IPS DF 19.7 (cell line): Measurements from ENCODE around the gene CADM2.

Source experiments
- DNase-seq: peaks from one replicate; pipeline ENCODE4 v3.0.0-alpha.2; 2013; ENCODE audit warnings: low read depth, low spot score

The CADM2 gene

GRCh38 chr3:85796140-85796539 lies 837.4 kb downstream of the CADM2 start:
- no peak for DNase-seq

DNA sequence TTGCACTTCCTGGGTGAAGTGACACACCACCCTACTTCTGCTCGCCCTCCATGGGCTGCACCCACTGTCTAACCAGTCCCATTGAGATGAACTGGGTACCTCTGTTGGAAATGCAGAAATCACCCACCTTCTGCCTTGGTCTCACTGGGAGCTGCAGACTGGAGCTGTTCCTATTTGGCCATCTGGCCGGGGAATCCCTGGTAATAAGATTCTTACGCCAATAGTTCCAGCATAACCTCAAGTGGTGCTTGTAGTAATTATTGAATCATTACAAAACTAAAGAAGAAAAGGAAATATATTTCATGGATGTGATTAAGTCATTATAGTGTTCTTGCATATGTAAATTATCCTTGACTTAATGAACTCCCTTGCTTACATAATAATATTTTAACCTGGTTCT lies 841.9 kb downstream of the CADM2 start:
- no peak for DNase-seq

GRCh38 chr3:85801955-85802354 lies 843.2 kb downstream of the CADM2 start:
- no peak for DNase-seq

- no peak for DNase-seq
Measured at GRCh38 chr3:85808755-85809154, 850.0 kb downstream of the CADM2 start.

DNA sequence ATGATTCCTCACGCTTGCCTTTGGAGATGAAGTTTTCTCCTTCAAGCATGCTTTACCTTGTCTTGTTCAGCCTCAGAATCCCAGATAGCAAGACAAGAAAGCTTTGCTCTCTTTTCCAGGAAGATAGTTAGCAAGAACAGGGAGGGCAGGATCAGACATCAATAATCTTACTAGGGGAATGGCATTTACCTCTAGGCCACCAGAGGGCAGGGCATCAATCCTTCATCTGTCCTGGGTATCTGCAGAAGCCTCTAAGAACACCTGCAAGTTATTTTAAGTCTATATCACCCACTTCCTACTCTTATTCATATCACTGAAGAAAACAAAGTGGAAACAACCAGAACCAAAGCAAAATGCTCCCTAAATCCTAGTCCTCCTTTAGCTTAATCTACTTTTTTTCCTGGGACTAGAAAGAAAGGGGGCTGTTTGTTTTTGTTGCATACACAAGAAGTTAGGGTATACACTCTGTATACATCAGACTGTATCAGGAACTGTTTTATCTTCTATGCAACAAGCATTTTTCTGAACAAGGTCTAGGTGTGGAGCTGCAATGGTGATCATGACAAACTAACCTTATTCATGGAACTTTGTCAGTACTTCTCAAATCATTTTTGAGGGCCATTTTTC lies 862.5 kb downstream of the CADM2 start:
- DNase-seq = peak; percentile 9

DNA sequence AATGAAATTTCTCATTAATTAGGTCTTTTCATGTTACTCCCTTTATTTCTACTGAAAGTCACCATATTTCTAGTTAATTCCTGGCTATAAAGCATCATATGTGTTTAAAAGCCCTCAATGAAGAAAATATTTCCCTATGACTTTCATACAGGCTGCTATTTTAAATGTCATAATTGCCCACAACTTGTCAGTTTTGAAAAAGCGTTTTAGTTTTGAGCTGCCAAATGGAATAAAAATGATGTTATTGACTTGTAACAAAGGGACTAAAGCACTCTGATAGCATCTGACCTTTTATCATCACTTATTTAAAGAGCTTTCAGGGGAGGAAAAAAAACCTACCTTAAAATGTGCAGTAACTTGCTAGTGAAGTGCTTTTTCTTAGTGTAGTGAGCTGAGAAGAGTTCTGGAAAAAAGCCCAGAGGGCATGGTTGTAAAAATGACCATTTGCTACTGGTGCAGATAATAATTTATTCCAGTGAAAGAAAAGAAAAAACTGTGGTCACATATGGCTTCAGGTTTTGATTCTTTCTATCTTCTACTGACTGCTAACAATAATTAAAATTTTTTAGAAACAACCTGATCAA lies 877.2 kb downstream of the CADM2 start:
- no peak for DNase-seq

DNA sequence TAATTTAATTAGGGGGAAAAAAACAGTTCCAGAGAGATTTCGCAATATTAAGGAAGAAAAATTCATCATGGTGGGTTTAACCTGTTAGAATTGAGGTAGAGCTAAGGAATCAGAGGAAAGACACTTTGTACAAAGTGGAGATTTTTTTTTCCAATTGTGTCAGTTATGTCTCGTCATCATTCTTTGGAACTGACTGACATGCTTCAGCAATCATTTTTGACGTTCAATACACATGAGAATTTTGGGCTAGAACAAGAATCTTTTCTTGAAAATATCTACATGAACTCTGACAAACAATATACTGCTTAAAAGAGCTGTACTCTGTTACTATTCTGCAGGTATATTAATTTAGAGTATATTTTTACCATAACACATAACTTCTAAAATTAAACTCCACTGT lies 878.6 kb downstream of the CADM2 start:
- DNase-seq = no peak

GRCh38 chr3:85838921-85839320 lies 880.1 kb downstream of the CADM2 start:
- DNase-seq = no peak

DNA sequence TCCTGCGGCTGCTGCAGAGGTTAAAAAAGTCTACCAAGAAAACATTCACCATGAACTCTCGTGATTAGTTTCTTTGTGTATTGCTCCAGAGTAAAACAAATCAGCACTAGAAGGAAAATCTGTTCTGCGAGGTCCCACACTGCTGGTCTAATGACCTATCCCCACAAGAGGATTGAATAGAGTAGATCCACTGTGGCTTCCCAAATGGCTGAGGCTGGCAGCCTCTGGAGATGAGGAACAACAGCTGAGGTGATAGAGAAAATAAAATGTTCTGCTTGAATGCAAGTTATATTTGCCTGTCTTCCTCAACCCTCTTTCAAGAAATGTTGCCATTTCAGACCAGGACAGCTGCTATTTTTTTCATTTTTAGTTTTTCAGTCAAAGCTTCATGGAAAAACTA lies 883.3 kb downstream of the CADM2 start:
- DNase-seq = no peak

GRCh38 chr3:85846940-85847339 lies 888.2 kb downstream of the CADM2 start:
- no peak for DNase-seq

DNA sequence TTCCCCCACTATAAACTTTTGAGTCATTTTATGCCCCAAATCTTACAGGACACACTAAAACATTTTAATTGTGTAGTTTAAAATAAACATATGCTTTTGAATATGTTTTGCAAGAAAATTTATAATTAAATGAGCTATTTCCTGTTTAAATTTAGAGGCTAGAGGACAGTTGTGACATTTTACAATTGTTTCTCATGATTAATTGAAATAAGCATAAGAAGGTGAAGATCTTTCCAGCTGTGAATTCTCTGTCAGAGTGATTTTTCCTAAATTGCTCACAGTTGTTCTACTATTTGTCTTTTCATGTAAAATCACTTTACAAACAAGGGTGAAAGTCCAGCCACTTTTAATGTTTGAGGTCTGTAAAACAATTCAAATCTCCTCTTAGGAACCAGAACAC lies 892.3 kb downstream of the CADM2 start:
- no peak for DNase-seq

DNA sequence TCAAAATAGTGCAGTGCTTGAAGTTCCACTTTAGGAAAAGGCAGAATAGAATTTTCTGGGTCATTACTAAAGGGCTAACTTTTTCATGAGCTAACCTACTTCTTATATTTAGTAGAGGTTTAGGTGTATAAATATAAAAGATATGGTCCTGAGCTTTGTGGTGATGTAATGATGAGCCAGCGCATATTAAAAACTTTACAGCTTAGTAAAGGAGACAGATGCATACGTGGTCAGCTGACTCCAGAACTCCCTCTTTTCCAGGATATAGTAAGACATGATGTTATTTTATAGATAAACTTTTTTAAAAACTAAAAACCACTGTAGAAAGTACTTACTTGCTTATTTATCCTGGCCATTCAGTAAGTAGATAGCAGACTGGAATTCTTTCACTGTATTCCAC lies 895.0 kb downstream of the CADM2 start:
- no peak for DNase-seq

DNA sequence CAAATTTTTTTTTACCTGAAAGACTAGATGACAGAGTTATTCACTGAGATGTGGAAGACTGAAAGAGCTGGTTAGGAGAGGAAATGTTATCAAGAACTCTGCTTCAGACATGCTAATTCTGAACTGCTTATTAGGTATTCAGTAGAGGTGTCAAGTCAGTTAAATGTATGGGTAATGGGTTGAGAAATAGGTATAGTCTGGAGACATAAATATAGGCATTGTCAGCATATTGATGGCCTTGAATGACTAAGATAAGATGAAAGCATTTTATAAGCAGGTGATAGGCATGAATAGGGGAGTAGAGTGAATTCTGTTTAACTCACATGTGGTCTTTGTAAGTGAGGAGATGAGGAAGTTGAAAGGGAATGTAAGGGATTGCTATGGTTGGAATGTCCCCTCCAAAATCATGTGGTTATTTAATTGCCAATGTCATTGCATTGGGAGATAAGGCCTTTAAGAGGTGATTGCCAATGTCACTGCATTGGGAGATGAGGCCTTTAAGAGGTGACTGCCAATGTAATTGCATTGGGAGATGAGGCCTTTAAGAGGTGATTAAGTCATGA lies 904.2 kb downstream of the CADM2 start:
- no peak for DNase-seq

GRCh38 chr3:85864896-85865295 lies 906.1 kb downstream of the CADM2 start:
- no peak for DNase-seq

GRCh38 chr3:85867072-85867471 lies 908.3 kb downstream of the CADM2 start:
- DNase-seq = no peak

DNA sequence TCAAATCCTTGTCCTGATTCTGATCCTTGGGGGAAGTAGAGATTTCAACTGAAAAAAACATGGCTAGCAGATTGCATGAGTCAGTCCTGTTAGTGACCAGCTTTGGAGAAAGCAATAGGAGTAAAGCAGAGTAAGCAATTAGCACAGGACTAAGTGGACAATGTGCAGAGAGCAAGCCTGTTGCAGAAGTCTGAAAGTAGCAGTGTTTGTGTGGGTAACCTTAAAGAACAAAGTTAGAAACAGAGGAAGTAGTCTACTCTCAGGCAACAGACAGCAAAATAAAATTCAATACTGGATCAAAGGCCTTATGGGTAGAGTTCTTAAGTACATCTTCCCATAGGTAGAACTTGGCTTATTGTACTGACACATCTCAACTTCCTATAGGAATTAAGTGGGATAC lies 916.8 kb downstream of the CADM2 start:
- no peak for DNase-seq

- DNase-seq = no peak
Measured at GRCh38 chr3:85877631-85878030, 918.8 kb downstream of the CADM2 start.

GRCh38 chr3:85881833-85882393 lies 923.1 kb downstream of the CADM2 start:
- no peak for DNase-seq

DNA sequence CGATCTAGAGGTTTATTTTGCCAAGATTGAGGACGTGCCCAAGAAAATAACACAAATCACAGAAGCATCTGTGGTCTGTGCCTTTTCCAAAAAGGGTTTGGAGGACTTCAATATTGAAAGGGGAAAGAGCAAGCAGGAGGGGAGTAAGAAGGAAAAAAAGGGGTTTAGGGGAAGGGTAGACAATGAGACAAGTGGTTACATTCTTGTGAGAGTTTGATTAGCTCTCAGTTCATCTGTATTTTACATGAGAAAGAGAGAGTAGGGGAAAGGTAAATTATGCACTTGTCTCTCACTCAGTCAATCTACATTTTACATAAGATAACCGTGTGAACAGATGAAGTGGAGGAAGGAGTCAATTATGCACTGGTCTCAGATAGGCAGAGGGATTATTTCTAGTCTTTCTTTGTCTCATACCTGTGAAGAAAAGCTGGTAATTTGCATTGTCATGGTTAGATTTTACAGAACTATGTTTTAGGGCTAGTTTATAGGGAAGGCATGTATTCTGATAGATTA lies 931.3 kb downstream of the CADM2 start:
- no peak for DNase-seq

GRCh38 chr3:85903434-85903833 lies 944.6 kb downstream of the CADM2 start:
- no peak for DNase-seq

- DNase-seq = no peak
Measured at GRCh38 chr3:85912980-85913379, 954.2 kb downstream of the CADM2 start.

- no peak for DNase-seq
Measured at GRCh38 chr3:85922374-85922773, 963.6 kb downstream of the CADM2 start.

- no peak for DNase-seq
Measured at GRCh38 chr3:85930718-85931117, 971.9 kb downstream of the CADM2 start.
